ENCODE results near the gene CADM1.

DNA sequence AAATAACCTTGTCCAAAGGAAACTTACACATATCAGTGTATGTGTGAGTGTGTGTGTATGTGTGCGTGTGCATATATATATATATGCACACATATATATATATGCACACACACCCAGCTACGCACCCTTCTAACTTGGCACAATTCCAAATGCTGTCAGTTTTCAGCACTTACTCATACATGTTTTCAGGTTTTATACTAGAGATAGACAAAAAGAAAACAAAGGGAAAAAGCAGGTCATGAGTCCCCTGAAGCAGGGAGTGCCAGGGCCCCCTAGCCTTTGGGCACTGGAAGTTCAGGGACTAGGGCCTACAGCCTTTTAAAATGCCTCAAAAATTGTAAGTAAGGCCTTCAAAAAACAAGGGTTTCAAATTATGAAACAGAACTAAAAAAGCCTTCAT lies 265.4 kb downstream of the CADM1 start:
- TF ChIP-seq, protein P1, sequence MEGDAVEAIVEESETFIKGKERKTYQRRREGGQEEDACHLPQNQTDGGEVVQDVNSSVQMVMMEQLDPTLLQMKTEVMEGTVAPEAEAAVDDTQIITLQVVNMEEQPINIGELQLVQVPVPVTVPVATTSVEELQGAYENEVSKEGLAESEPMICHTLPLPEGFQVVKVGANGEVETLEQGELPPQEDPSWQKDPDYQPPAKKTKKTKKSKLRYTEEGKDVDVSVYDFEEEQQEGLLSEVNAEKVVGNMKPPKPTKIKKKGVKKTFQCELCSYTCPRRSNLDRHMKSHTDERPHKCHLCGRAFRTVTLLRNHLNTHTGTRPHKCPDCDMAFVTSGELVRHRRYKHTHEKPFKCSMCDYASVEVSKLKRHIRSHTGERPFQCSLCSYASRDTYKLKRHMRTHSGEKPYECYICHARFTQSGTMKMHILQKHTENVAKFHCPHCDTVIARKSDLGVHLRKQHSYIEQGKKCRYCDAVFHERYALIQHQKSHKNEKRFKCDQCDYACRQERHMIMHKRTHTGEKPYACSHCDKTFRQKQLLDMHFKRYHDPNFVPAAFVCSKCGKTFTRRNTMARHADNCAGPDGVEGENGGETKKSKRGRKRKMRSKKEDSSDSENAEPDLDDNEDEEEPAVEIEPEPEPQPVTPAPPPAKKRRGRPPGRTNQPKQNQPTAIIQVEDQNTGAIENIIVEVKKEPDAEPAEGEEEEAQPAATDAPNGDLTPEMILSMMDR (IDR thresholded peaks at IDR 0.05): no peak
- TF ChIP-seq POLR2AphosphoS5 (IDR thresholded peaks at IDR 0.05): no peak
- TF ChIP-seq EP300 (IDR thresholded peaks at IDR 0.05): no peak
- TF ChIP-seq POLR2A (IDR thresholded peaks at IDR 0.05): no peak

Data from stomach (tissue), 4 donors.